ENCODE results near the gene KRTAP10-3. TPM values are rescaled to one million over a fixed set of nuclear protein-coding genes. Genes with fewer than 3 reads are reported as not detected.

The KRTAP10-3 gene
- total and polyA plus RNA-seq, 9 donors = not detected

DNA sequence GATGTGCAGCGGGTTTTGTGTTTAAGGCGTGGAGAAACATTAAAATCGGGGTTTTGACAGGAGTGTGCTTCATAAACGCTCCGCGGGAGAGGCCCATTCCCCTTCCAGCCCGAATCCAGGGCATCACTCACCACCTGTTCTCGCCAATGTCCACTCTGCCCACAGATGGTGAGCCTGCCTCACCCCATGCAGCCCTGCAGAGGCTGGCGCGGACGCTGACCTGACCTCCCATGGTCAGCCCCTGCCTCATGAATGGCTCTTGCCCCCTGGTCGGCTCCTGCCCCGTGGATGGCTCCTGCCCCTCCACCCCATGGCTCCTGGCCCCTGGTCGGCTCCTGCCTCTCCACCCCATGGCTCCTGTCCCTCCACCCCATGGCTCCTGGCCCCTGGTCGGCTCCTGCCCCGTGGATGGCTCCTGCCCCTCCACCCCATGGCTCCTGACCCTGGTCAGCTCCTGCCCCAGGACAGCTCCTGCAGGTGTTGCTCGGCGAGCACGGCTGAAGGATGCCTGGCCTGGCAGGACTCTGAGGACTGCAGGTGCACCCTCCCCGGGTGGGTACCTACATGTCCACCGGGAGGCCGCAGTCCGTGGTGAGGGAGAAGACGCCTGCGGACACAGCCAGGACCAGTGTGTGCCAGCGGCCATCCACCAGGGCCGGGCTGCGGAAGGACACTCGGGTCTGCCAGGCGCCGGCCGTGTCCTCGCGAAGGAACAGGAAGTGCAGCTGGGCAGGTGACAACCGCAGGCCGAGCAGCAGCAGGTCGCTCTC lies 25.3 kb downstream of the KRTAP10-3 start:
- no peaks in the 10 kb centered on the region for H3K4me1 ChIP-seq (ENCODE audit: insufficient read depth)
- H3K36me3 ChIP-seq = no peaks in the 10 kb centered on the region
- H3K4me3 ChIP-seq = no peak overlapping the region
- H3K9me3 ChIP-seq = no peaks in the 10 kb centered on the region
- no peak overlapping the region for H3K27ac ChIP-seq
- peak in 1 of 5 donors; percentile 19 for DNase-seq
- no peaks in the 10 kb centered on the region for H3K27me3 ChIP-seq
- no peak for TF ChIP-seq POLR2A (IDR thresholded peaks at IDR 0.05)
- TF ChIP-seq EP300 (IDR thresholded peaks at IDR 0.05) = no peak
- TF ChIP-seq, protein P1, sequence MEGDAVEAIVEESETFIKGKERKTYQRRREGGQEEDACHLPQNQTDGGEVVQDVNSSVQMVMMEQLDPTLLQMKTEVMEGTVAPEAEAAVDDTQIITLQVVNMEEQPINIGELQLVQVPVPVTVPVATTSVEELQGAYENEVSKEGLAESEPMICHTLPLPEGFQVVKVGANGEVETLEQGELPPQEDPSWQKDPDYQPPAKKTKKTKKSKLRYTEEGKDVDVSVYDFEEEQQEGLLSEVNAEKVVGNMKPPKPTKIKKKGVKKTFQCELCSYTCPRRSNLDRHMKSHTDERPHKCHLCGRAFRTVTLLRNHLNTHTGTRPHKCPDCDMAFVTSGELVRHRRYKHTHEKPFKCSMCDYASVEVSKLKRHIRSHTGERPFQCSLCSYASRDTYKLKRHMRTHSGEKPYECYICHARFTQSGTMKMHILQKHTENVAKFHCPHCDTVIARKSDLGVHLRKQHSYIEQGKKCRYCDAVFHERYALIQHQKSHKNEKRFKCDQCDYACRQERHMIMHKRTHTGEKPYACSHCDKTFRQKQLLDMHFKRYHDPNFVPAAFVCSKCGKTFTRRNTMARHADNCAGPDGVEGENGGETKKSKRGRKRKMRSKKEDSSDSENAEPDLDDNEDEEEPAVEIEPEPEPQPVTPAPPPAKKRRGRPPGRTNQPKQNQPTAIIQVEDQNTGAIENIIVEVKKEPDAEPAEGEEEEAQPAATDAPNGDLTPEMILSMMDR (IDR thresholded peaks at IDR 0.05) = no peak
- WGBS, 3 donors = 85 to 91% (median 88%) methylated on average over 37 of the region's 37 CpGs
- intact Hi-C loops (cut with DNase I) = no loop called here

DNA sequence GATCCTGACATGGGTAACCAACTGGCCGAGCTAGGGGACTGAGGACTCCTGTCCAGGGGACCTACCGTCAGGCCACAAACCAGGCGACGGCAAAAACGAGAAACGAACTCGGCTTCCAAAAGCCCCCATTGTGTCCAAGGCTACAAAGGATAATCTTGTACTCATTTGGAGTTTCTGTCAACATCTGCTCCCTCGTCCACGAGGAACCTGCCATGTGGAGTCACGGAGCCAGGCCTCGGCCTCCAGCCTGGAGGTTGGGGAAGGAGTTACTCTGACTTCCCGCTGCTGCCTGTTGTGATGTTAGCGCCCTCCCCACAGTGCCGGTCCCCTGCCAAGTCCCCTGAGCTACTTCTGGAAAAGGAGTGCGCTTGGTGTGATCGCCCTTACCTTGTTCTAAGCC lies 25.9 kb downstream of the KRTAP10-3 start:
- Histone ChIP-seq H3K4me1 (ENCODE audit: insufficient read depth) (no peaks in the 10 kb centered on the region), H3K36me3 (no peaks in the 10 kb centered on the region), H3K27ac (no peak overlapping the region), H3K9me3 (no peaks in the 10 kb centered on the region), H3K27me3 (no peaks in the 10 kb centered on the region), H3K4me3 (no peak overlapping the region)
- 83 to 86% (median 86%) methylated on average over 16 of the region's 16 CpGs for WGBS, 3 donors
- TF ChIP-seq, protein P1 (IDR thresholded peaks at IDR 0.05) = no peak
- TF ChIP-seq POLR2A (IDR thresholded peaks at IDR 0.05) = no peak
- no peak for TF ChIP-seq EP300 (IDR thresholded peaks at IDR 0.05)
- peak in 1 of 5 donors; percentile 17 for DNase-seq
- intact Hi-C loops (cut with DNase I) = no loop called here

DNA sequence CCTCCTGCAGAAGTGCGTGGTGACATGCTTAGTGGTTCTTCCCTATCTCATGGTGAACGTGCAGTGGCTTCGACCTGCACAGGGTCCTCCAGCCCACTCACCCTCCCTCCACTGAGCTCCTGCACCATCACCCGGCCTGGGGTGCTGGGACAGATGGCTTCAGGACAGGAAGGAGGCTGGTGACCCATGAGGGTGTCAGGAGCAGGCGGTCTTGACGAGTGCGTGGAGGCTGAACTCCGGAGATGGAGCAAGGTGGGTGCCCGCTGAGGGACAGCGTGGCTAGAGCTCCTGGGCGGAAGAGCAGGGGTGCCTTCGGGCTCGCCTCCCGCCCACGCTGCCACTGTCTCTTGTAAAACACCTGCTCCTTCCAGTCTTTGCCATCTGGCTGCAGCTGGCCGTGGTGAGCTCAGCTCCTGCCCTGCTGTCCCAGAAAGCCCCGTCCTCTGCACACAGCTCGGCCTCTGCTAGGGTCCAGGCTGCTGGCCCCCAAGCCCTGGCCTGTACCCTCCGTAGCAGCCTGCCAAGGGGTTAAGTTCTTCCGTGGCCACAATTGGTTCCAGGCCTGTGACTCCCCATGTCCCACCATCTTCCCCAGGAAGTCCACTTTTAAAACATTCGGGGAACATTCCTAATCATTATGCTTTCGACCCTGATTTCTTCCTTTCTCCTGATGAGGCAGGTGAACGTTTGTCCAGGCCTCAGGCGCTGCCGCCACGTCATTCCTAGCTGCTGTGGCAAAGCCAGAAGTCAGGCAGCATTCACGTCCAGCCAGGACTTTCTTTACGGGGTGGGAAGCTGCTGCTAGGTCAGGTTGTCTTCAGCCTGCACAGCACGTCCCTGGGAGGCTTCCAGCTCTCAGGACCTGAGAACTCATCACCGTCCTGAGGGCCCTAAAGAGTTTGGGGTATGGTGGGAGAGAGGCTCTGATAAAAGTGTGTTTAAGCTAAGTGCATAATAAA lies 26.7 kb downstream of the KRTAP10-3 start:
- intact Hi-C loops (cut with DNase I) = no loop called here
- Histone ChIP-seq H3K36me3 (no peaks in the 10 kb centered on the region), H3K27me3 (no peaks in the 10 kb centered on the region), H3K27ac (no peak overlapping the region), H3K4me3 (no peak overlapping the region), H3K9me3 (no peaks in the 10 kb centered on the region), H3K4me1 (ENCODE audit: insufficient read depth) (no peaks in the 10 kb centered on the region)
- WGBS, 3 donors = 41 to 63% (median 45%) methylated on average over 29 to 30 of the region's 30 CpGs
- DNase-seq = peak in 1 of 5 donors; percentile 18
- no peak for TF ChIP-seq EP300 (IDR thresholded peaks at IDR 0.05)
- TF ChIP-seq, protein P1 (IDR thresholded peaks at IDR 0.05) = no peak
- no peak for TF ChIP-seq POLR2A (IDR thresholded peaks at IDR 0.05)

DNA sequence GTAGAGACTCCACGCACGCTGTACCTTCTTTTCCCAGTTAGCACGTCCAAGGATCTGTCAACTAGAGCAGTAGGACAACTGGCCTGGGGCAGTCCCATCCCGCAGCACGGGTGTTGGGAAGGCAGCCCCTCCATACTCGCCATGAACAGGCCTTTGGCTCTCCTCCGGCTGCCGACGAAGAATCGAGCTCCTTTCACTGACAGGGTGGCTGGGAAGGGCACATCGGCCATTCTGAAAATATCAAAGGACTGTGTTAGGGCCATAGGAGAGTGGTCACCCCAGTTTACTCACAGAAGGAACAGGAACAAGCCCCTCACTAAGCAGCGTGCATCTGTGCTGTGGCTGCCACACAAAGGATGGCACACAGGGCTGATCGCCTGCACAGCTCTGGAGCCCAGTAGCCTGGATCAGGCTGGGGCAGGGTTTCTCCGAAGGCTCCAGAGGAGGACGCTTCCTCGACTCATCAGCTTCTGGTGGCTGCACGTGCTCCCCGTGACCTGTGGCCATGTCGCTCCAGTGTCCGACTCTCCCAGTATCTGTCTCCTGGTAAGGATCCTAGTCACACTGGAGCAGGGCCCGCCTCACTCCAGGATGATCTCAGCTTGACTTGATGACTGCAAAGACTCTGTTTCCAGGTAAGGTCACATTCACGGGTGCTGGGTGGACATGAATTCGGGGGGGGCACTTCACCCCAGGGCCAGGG lies 27.5 kb downstream of the KRTAP10-3 start:
- TF ChIP-seq, protein P1 (IDR thresholded peaks at IDR 0.05) = no peak
- TF ChIP-seq EP300 (IDR thresholded peaks at IDR 0.05) (no peak), POLR2A (IDR thresholded peaks at IDR 0.05) (no peak)
- no peaks in the 10 kb centered on the region for H3K27me3 ChIP-seq
- no peaks in the 10 kb centered on the region for H3K36me3 ChIP-seq
- intact Hi-C loops (cut with DNase I) = no loop called here
- H3K4me3 ChIP-seq = no peak overlapping the region
- WGBS, 3 donors = 81 to 87% (median 86%) methylated on average over 23 of the region's 23 CpGs
- no peak overlapping the region for H3K27ac ChIP-seq
- peak in 2 of 5 donors; percentile 4 to 9 for DNase-seq
- H3K9me3 ChIP-seq = no peaks in the 10 kb centered on the region
- H3K4me1 ChIP-seq (ENCODE audit: insufficient read depth) = no peaks in the 10 kb centered on the region

Measured in ovary (tissue), 9 donors.